Dedifferentiated amniotic fluid mesenchymal stem cell (primary cell): ENCODE data around the gene TACC2.
A peak's percentile ranks its signal among the peaks of the same experiment; 100 is the strongest.

Source experiments
- DNase-seq: peaks from one replicate; pipeline ENCODE4 v3.0.0-alpha.2; 2016; ENCODE audit errors: extremely low spot score

The TACC2 gene

DNA sequence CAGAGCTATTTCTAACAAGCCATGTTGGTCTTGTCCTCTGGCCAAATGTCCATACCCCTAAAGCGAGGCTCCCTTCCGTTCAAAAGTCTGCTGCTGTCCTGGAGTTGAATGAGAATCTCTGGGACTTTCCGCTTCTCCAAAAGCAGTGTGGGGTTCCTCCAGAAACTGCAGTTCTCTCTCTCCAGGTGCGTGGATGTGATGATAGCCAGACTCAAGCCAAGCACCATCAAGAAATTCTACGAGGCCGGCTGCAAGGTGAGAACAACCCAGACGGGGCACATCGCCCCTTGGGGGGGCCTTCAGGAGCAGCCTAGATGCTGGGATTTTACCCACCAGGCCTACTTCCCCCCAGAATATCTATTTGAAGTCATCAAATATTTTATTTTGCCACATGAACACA is 308.6 kb downstream of the TACC2 start:
- no peak for DNase-seq

- DNase-seq: no peak
Measured at GRCh38 chr10:122298206-122298597, 309.2 kb downstream of the TACC2 start.

DNA sequence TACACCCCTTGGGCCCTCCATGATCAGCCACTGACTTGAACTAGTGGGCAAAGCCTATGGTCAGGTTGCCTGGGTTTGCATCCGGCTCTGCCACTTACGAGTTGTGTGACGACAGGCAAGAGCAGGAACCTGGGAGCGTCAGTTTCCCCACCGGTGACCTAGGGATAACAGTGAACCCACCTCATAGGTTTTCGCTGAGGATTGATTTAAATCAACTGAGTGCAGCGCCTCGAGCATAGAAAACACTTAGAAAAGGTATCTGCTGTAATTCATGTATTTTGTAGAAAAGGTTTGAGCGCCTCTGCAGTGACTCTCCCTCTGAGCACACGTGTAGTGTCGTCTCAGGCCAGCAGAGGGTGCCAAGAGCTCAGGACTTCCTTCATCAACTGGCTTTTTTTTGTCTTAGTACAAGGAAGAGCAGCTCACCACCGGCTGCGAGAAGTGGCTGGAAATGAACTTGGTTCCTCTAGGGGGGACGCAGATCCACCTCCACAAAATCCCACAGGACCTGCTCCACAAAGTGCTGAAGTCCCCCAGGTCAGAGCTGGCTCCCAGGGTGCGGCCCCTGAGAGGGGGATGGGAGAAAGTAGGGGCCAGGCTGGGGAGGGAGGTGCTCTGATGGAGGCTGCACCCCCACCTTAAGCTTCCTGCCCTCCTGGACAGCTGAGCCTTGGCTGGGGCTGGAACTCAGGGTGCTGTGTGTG is 309.8 kb downstream of the TACC2 start:
- peak; percentile 78 for DNase-seq

GRCh38 chr10:122299423-122300075 is 310.6 kb downstream of the TACC2 start:
- no peak for DNase-seq

- DNase-seq: no peak
Measured at GRCh38 chr10:122301055-122301810, 312.3 kb downstream of the TACC2 start.

DNA sequence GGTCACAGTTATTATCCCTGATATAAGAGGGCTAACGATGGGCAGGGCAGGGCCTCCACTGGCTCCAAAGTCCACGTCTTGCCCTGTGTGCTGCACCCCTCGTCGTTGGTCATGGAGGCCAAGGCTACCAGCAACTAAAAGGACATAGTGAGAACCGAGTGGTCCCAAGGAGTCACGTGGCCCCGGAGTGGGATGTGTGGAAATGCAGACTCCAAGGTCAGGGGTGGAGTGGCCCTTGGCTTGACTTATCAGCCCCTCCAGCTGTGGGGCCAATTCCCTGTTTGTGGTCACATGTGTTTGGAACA is 312.8 kb downstream of the TACC2 start:
- DNase-seq: no peak

- no peak for DNase-seq
Measured at GRCh38 chr10:122302315-122302714, 313.4 kb downstream of the TACC2 start.

DNA sequence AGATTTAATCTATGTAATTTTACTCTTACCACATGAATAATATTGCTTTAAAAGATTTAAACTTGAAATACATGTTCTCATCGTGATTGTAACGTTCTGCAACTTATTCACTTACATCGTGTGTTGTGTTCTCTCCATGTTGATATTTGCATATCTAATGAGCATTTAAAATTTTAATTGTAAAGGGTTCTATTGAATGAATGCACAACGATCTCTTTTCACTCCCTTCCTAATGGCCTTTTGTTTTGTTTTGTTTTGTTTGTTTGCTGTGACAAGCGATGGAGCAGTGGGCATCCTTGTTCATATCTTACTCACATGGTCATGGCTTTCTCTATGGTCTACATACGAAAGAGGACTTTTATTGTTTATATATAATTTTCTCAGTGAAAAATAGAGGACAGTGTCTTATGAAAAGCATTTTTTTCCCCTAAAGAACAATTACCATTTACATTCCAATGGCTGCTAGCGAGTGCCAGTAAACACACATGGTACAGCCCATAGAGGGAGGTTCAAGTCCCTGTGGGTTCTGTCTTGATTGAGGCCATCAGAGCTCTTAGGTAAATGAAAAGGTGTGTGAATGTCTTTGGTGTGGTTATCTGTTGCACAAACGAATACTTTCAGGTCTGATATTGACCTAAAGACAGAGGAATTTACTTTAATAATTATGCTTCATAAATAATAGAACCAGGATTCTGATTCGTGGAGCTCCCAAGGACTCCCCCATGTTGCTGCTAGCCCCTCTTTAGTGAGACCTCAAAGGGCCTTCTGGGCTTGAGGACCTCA is 314.5 kb downstream of the TACC2 start:
- DNase-seq: no peak
